B cell (primary cell): ENCODE results near the gene XXYLT1. TPM values are rescaled to one million over a fixed set of nuclear protein-coding genes. Genes with fewer than 3 reads are reported as not detected.

Experiments used
- ATAC-seq: fragments of 200-7000 bp; cut with Tn5 transposase; one replicate; pipeline ENCODE4 v1.10.0; 2021; ENCODE audit warnings: low read depth, mild to moderate bottlenecking, moderate number of reproducible peaks, moderate library complexity
- CTCF ChIA-PET: fragments of 350-600 bp; sonication (Branson Sonifier 250); formaldehyde crosslinking; loops from one replicate; lab custom pipeline; 2021; ENCODE audit warnings: antibody characterized with exemption, inconsistent platforms; lab: Charles Lee
- POLR2A ChIA-PET: fragments of 350-600 bp; sonication (Branson Sonifier 250); formaldehyde crosslinking; loops from one replicate; lab custom pipeline; 2021; ENCODE audit warnings: antibody characterized with exemption; lab: Charles Lee
- DNase-seq: peaks from one replicate; pipeline ENCODE4 v3.0.0; 2013
- H2AFZ ChIP-seq: 2 replicates; pipeline ENCODE4 v1.6.1; 2012; ENCODE audit warnings: mild to moderate bottlenecking, low read depth, low read length; ENCODE audit not compliant: insufficient read depth, poor library complexity, severe bottlenecking
- H3K27ac ChIP-seq, 2 donors: 1 replicate in 1 of 2; 2 replicates in 1 of 2; pipeline ENCODE4 v1.5.1; 2012 to 2013; ENCODE audit warnings: low read length in 2 of 2, mild to moderate bottlenecking in 2 of 2, moderate library complexity in 1 of 2
- H3K27me3 ChIP-seq, 4 experiments: fragments of 200-600 bp in 1 of 4; sonication (generic) in 1 of 4; replicated peaks in 1 of 4; 1 replicate in 2 of 4; 2 replicates in 2 of 4; pipeline versions ENCODE4 v1.6.1 to v1.7.0; 2013 to 2016; ENCODE audit warnings: low read length in 3 of 4, mild to moderate bottlenecking in 2 of 4, mixed read lengths in 1 of 4, moderate library complexity in 1 of 4; ENCODE audit not compliant: insufficient read depth in 4 of 4, control insufficient read depth in 3 of 4; ENCODE audit errors: control extremely low read depth in 1 of 4
- H3K36me3 ChIP-seq, 2 experiments: replicated peaks in 1 of 2; 1 replicate in 1 of 2; 2 replicates in 1 of 2; pipeline versions ENCODE4 v1.6.1 to v1.7.1; 2013; ENCODE audit warnings: low read length in 1 of 2; ENCODE audit not compliant: insufficient read depth in 2 of 2, control insufficient read depth in 1 of 2; ENCODE audit errors: control extremely low read depth in 1 of 2, extremely low read depth in 1 of 2
- H3K4me1 ChIP-seq, 2 donors: fragments of 200-600 bp in 1 of 2; sonication (generic) in 1 of 2; 1 replicate in 1 of 2; 2 replicates in 1 of 2; pipeline versions ENCODE4 v1.5.1 to v1.6.1; 2013 to 2017; ENCODE audit warnings: low read length in 2 of 2; ENCODE audit not compliant: control insufficient read depth in 2 of 2, insufficient read depth in 2 of 2
- H3K4me2 ChIP-seq: replicated peaks from 2 replicates; pipeline ENCODE3; 2012; ENCODE audit warnings: mild to moderate bottlenecking, low read depth, low read length; ENCODE audit not compliant: poor library complexity, severe bottlenecking
- H3K4me3 ChIP-seq, 5 experiments: fragments of 200-600 bp in 1 of 5; sonication (generic) in 1 of 5; 1 replicate in 3 of 5; 2 replicates in 2 of 5; pipeline versions ENCODE4 v1.5.1 to v1.7.0; 2011 to 2016; ENCODE audit warnings: low read length in 4 of 5, mild to moderate bottlenecking in 4 of 5, low read depth in 2 of 5, control low read depth in 1 of 5, moderate library complexity in 1 of 5; ENCODE audit not compliant: insufficient read depth in 1 of 5; ENCODE audit errors: control extremely low read depth in 1 of 5, extremely low read depth in 1 of 5
- H3K79me2 ChIP-seq: fragments of 200-600 bp; sonication (generic); one replicate; pipeline ENCODE4 v1.6.0; 2016; ENCODE audit warnings: low read length; ENCODE audit not compliant: control insufficient read depth, insufficient read depth
- H3K9ac ChIP-seq: fragments of 200-600 bp; sonication (generic); 2 replicates; pipeline ENCODE4 v1.6.1; 2017; ENCODE audit warnings: mild to moderate bottlenecking, low read length, moderate library complexity
- H3K9me3 ChIP-seq, 3 donors: one replicate each; pipeline versions ENCODE4 v1.6.1 to v1.7.1; 2013; ENCODE audit warnings: low read length in 2 of 3; ENCODE audit not compliant: control insufficient read depth in 2 of 3, insufficient read depth in 1 of 3; ENCODE audit errors: control extremely low read depth in 1 of 3
- H4K20me1 ChIP-seq: 2 replicates; pipeline ENCODE4 v1.6.0; 2012; ENCODE audit warnings: mild to moderate bottlenecking, low read length; ENCODE audit not compliant: insufficient read depth, control insufficient read depth, poor library complexity, severe bottlenecking
- H3K27ac Mint-ChIP-seq: one replicate; pipeline ENCODE4 v1.8.0; 2021; ENCODE audit warnings: mixed read lengths
- H3K27me3 Mint-ChIP-seq: one replicate; pipeline ENCODE4 v1.8.0; 2021; ENCODE audit warnings: mixed read lengths
- H3K4me1 Mint-ChIP-seq: one replicate; pipeline ENCODE4 v1.8.0; 2021; ENCODE audit warnings: mixed read lengths
- H3K4me3 Mint-ChIP-seq: one replicate; pipeline ENCODE4 v1.8.0; 2021; ENCODE audit warnings: mixed read lengths
- H3K9me3 Mint-ChIP-seq: one replicate; pipeline ENCODE4 v1.8.0; 2022; ENCODE audit warnings: mixed read lengths; ENCODE audit not compliant: insufficient read depth
- CTCF ChIP-seq: fragments of 200-600 bp; IDR thresholded peaks from one replicate; pipeline ENCODE4 v1.8.0; 2022; ENCODE audit warnings: antibody characterized with exemption, mild to moderate bottlenecking
- EZH2 ChIP-seq: IDR thresholded peaks from 2 replicates; pipeline ENCODE4 v1.6.1; 2012; ENCODE audit warnings: borderline replicate concordance, low read depth, mild to moderate bottlenecking, moderate library complexity, low read length; ENCODE audit not compliant: insufficient read depth, poor library complexity, severe bottlenecking
- WGBS: methylation state at CpG from one replicate; pipeline ENCODE4 v1.1.5; 2013; ENCODE audit warnings: missing lambda C conversion rate; ENCODE audit not compliant: insufficient coverage; 5-methylcytosine and 5-hydroxymethylcytosine counted together
- intact Hi-C: fragments of 100-400 bp; cut with micrococcal nuclease; formaldehyde crosslinking; loops from one replicate; pipeline ENCODE4 v1.10.0; 2022
- polyA plus RNA-seq: library from polyadenylated mRNA; depleted of rRNA; stranded (reverse); fragments of >200 nt; gene quantifications from 2 replicates; pipeline ENCODE4 v1.2.3, GENCODE V29; 2012
- total RNA-seq, 2 donors: library from RNA; stranded (reverse); fragments of 120-200 nt in 1 of 2; gene quantifications; 1 replicate in 1 of 2; 2 replicates in 1 of 2; pipeline versions ENCODE4 v1.2.3 to v1.2.4, GENCODE V29; 2013 to 2022

The XXYLT1 gene
- total and polyA plus RNA-seq, 2 donors (not counting 1 experiment from before 2014, with no cell fraction given), result 2.6 to 11.2 TPM

GRCh38 chr3:195044411-195044810 is 226.5 kb downstream of the XXYLT1 start:
- no peak for DNase-seq
- Histone ChIP-seq H3K4me3 (no peak overlapping the region), H3K27me3 (no peaks in the 10 kb centered on the region), H3K79me2 (no peaks in the 10 kb centered on the region), H3K36me3 (no peaks in the 10 kb centered on the region), H3K4me2 (no peak overlapping the region), H2AFZ (no peak overlapping the region), H3K27ac (no peak overlapping the region), H4K20me1 (no peaks in the 10 kb centered on the region), H3K9ac (no peak overlapping the region), H3K9me3 (no peaks in the 10 kb centered on the region), H3K4me1 (peaks cover 0 to 23% of the 10 kb centered on the region in 2 donors)
- intact Hi-C loops, result no loop called here
- Mint-ChIP-seq H3K4me1 (peaks cover 12% of the 10 kb centered on the region), H3K27ac (no peak overlapping the region), H3K4me3 (no peak overlapping the region), H3K9me3 (no peaks in the 10 kb centered on the region), H3K27me3 (no peaks in the 10 kb centered on the region)
- no peak for ATAC-seq
- ChIA-PET POLR2A (no interaction called here), CTCF (no interaction called here)
- TF ChIP-seq CTCF (no peak), EZH2 (no peak)
- WGBS, result 91% methylated on average over 7 of the region's 7 CpGs

- Histone ChIP-seq H3K4me2 (no peak overlapping the region), H2AFZ (no peak overlapping the region), H3K36me3 (no peaks in the 10 kb centered on the region), H3K4me3 (no peak overlapping the region), H3K9me3 (no peaks in the 10 kb centered on the region), H3K79me2 (no peaks in the 10 kb centered on the region), H3K9ac (no peak overlapping the region), H4K20me1 (no peaks in the 10 kb centered on the region), H3K4me1 (peaks cover 0 to 26% of the 10 kb centered on the region in 2 donors), H3K27ac (no peak overlapping the region), H3K27me3 (no peaks in the 10 kb centered on the region)
- H3K27me3 Mint-ChIP-seq, result no peaks in the 10 kb centered on the region
- no peak for DNase-seq
- TF ChIP-seq EZH2 (no peak), CTCF (no peak)
- no peak overlapping the region for H3K4me3 Mint-ChIP-seq
- no peak overlapping the region for H3K27ac Mint-ChIP-seq
- H3K9me3 Mint-ChIP-seq, result no peaks in the 10 kb centered on the region
- 85% methylated on average over 11 of the region's 12 CpGs for WGBS
- ChIA-PET CTCF (no interaction called here), POLR2A (no interaction called here)
- no peak for ATAC-seq
- peaks cover 15% of the 10 kb centered on the region for H3K4me1 Mint-ChIP-seq
- intact Hi-C loops, result no loop called here
These were observed 227.2 kb downstream of the XXYLT1 start for GRCh38 chr3:195043607-195044339.
